Esophagus squamous epithelium (tissue), 4 donors: ENCODE results near the gene GANC.

Experiments used
- CTCF ChIP-seq, 6 experiments: fragments of 450-650 bp in 4 of 6; fragments of 200-600 bp in 2 of 6; sonication (generic) in 2 of 6; IDR thresholded peaks; one replicate each; pipeline ENCODE4 v1.5.1; 2016 to 2019; ENCODE audit warnings: antibody characterized with exemption in 6 of 6, mild to moderate bottlenecking in 4 of 6, moderate library complexity in 4 of 6
- POLR2A ChIP-seq, 4 donors: fragments of 450-650 bp; IDR thresholded peaks; one replicate each; pipeline ENCODE4 v1.6.1; 2017; ENCODE audit warnings: antibody characterized with exemption in 4 of 4, mild to moderate bottlenecking in 4 of 4, moderate library complexity in 3 of 4

GRCh38 chr15:42329161-42329560, 56.2 kb downstream of the GANC start:
- TF ChIP-seq CTCF (IDR thresholded peaks at IDR 0.05) = no peak
- no peak for TF ChIP-seq POLR2A (IDR thresholded peaks at IDR 0.05)
